OCI-LY3 (cell line): ENCODE results near the gene PTGER2.

Experiments
- H2AFZ ChIP-seq: fragments of 200-600, 300-600 bp; shearing (Covaris generic); 2 replicates; pipeline ENCODE4 v1.6.0; 2014; ENCODE audit warnings: antibody characterized with exemption, low read depth, low read length
- H3K27ac ChIP-seq: fragments of 200-600, 300-600 bp; sonication (generic); 2 replicates; pipeline ENCODE4 v1.5.1; 2014; ENCODE audit warnings: mild to moderate bottlenecking, low read length, moderate library complexity, mixed read lengths
- H3K27me3 ChIP-seq: fragments of 200-600, 300-600 bp; sonication (generic); 2 replicates; pipeline ENCODE4 v1.6.1; 2014; ENCODE audit warnings: low read depth, low read length, mixed read lengths
- H3K36me3 ChIP-seq: fragments of 200-600, 300-600 bp; sonication (generic); replicated peaks from 2 replicates; pipeline ENCODE3; 2014; ENCODE audit warnings: low read depth, low read length, mixed read lengths
- H3K4me1 ChIP-seq: fragments of 300-600, 200-600 bp; sonication (generic); 2 replicates; pipeline ENCODE4 v1.6.1; 2014; ENCODE audit warnings: low read length, mixed read lengths
- H3K4me2 ChIP-seq: fragments of 200-600, 300-600 bp; sonication (generic); 2 replicates; pipeline ENCODE4 v1.6.1; 2014; ENCODE audit warnings: low read length, mixed read lengths
- H3K4me3 ChIP-seq: fragments of 300-600, 200-600 bp; sonication (generic); 2 replicates; pipeline ENCODE4 v1.5.1; 2014; ENCODE audit warnings: antibody characterized with exemption, mild to moderate bottlenecking, low read length, moderate library complexity
- H3K79me2 ChIP-seq: fragments of 300-600, 200-600 bp; shearing (Covaris generic); 2 replicates; pipeline ENCODE4 v1.6.1; 2014; ENCODE audit warnings: mild to moderate bottlenecking, low read length, mixed read lengths
- H3K9ac ChIP-seq: fragments of 300-600, 200-600 bp; shearing (Covaris generic); 2 replicates; pipeline ENCODE4 v1.6.0; 2014; ENCODE audit warnings: mild to moderate bottlenecking, low read length, moderate library complexity
- H3K9me3 ChIP-seq: fragments of 200-600, 300-600 bp; shearing (Covaris generic); 2 replicates; pipeline ENCODE4 v1.6.1; 2014; ENCODE audit warnings: low read length, mixed read lengths; ENCODE audit not compliant: insufficient read depth
- H4K20me1 ChIP-seq: fragments of 200-600, 300-600 bp; sonication (generic); 2 replicates; pipeline ENCODE4 v1.6.1; 2016; ENCODE audit warnings: low read length, mixed read lengths; ENCODE audit not compliant: insufficient read depth
- CTCF ChIP-seq: fragments of 200-600, 300-600 bp; sonication (generic); IDR thresholded peaks from 2 replicates; pipeline ENCODE4 v1.5.1; 2014; ENCODE audit warnings: antibody characterized with exemption, low read length, low read depth
- EZH2phosphoT487 ChIP-seq: fragments of 200-600 bp; shearing (Covaris generic); IDR thresholded peaks from 2 replicates; pipeline ENCODE4 v1.6.1; 2018; ENCODE audit warnings: antibody characterized with exemption, mixed run types, low read depth

Gene PTGER2

GRCh38 chr14:52310541-52310940, 3.6 kb upstream of the PTGER2 start:
- H3K4me1 ChIP-seq, result peaks cover 13% of the 10 kb centered on the region
- TF ChIP-seq EZH2phosphoT487 (no peak), CTCF (no peak)
- no peaks in the 10 kb centered on the region for H4K20me1 ChIP-seq
- peaks cover 53% of the 10 kb centered on the region for H3K27me3 ChIP-seq
- H2AFZ ChIP-seq, result no peak overlapping the region
- H3K79me2 ChIP-seq, result no peaks in the 10 kb centered on the region
- H3K9ac ChIP-seq, result no peak overlapping the region
- H3K4me2 ChIP-seq, result no peak overlapping the region
- peaks cover 5% of the 10 kb centered on the region; the same call in 1 of the 2 replicates for H3K9me3 ChIP-seq
- no peak overlapping the region for H3K27ac ChIP-seq
- no peaks in the 10 kb centered on the region for H3K36me3 ChIP-seq
- H3K4me3 ChIP-seq, result no peak overlapping the region

GRCh38 chr14:52312931-52313355, 1.2 kb upstream of the PTGER2 start:
- TF ChIP-seq CTCF, result no peak
- H3K9me3 ChIP-seq, result peaks cover 5% of the 10 kb centered on the region; the same call in 1 of the 2 replicates
- H2AFZ ChIP-seq, result no peak overlapping the region
- H3K4me3 ChIP-seq, result no peak overlapping the region
- no peak overlapping the region for H3K9ac ChIP-seq
- peaks cover 13% of the 10 kb centered on the region for H3K4me1 ChIP-seq
- H3K4me2 ChIP-seq, result no peak overlapping the region
- no peaks in the 10 kb centered on the region for H3K79me2 ChIP-seq
- H3K27ac ChIP-seq, result no peak overlapping the region
- H3K36me3 ChIP-seq, result no peaks in the 10 kb centered on the region
- H4K20me1 ChIP-seq, result 0 out of 2 replicates have a peak, but pooled peaks cover 4% of the 10 kb centered on the region
- peaks cover 69% of the 10 kb centered on the region for H3K27me3 ChIP-seq

GRCh38 chr14:52313462-52313861, 650 bp upstream of the PTGER2 start:
- peaks cover 13% of the 10 kb centered on the region for H3K4me1 ChIP-seq
- no peak overlapping the region for H3K4me2 ChIP-seq
- H3K27ac ChIP-seq, result no peak overlapping the region
- H3K9me3 ChIP-seq, result peaks cover 5% of the 10 kb centered on the region; the same call in 1 of the 2 replicates
- H3K36me3 ChIP-seq, result no peaks in the 10 kb centered on the region
- H3K9ac ChIP-seq, result no peak overlapping the region
- no peak overlapping the region for H2AFZ ChIP-seq
- peaks cover 67% of the 10 kb centered on the region for H3K27me3 ChIP-seq
- H3K79me2 ChIP-seq, result no peaks in the 10 kb centered on the region
- H3K4me3 ChIP-seq, result no peak overlapping the region
- no peak for TF ChIP-seq EZH2phosphoT487
- TF ChIP-seq CTCF, result no peak
- H4K20me1 ChIP-seq, result 0 out of 2 replicates have a peak, but pooled peaks cover 4% of the 10 kb centered on the region

GRCh38 chr14:52314595-52315354, 663 bp downstream of the PTGER2 start:
- H3K79me2 ChIP-seq, result no peaks in the 10 kb centered on the region
- H4K20me1 ChIP-seq, result 0 out of 2 replicates have a peak, but pooled peaks cover 4% of the 10 kb centered on the region
- peaks cover 13% of the 10 kb centered on the region for H3K4me1 ChIP-seq
- no peak for TF ChIP-seq EZH2phosphoT487
- no peak for TF ChIP-seq CTCF
- peaks cover 68% of the 10 kb centered on the region for H3K27me3 ChIP-seq
- H3K9me3 ChIP-seq, result peaks cover 13% of the 10 kb centered on the region; the same call in 1 of the 2 replicates
- no peak overlapping the region for H2AFZ ChIP-seq
- no peak overlapping the region for H3K4me2 ChIP-seq
- no peak overlapping the region for H3K9ac ChIP-seq
- no peak overlapping the region for H3K4me3 ChIP-seq
- H3K27ac ChIP-seq, result no peak overlapping the region
- H3K36me3 ChIP-seq, result no peaks in the 10 kb centered on the region
